Breast epithelium (tissue), 3 donors: ENCODE results near the gene TXN2.

Experiments used
- CTCF ChIP-seq, 3 donors: fragments of 450-650 bp; IDR thresholded peaks; one replicate each; pipeline ENCODE4 v1.5.1; 2016 to 2017; ENCODE audit warnings: antibody characterized with exemption in 3 of 3, mild to moderate bottlenecking in 3 of 3, moderate library complexity in 3 of 3
- POLR2AphosphoS5 ChIP-seq, 3 donors: sonication (generic); formaldehyde crosslinking; IDR thresholded peaks; one replicate each; pipeline ENCODE4 v1.6.1; 2017; ENCODE audit warnings: antibody characterized with exemption in 3 of 3

GRCh38 chr22:36457688-36458450 is 23.6 kb downstream of the TXN2 start:
- TF ChIP-seq CTCF (IDR thresholded peaks at IDR 0.05): no peak
- TF ChIP-seq POLR2AphosphoS5 (IDR thresholded peaks at IDR 0.05): peak in 2 of 3 donors; percentile 21 to 60
